T-helper 17 cell (primary cell): ENCODE measurements around the gene MAPKAP1. TPM values are rescaled to one million over a fixed set of nuclear protein-coding genes. Genes with fewer than 3 reads are reported as not detected.

Experiments
- ATAC-seq: fragments of 150-1000 bp; cut with Tn5 transposase; 2 replicates; pipeline ENCODE4 v1.10.0; 2021; ENCODE audit warnings: mild to moderate bottlenecking, moderate library complexity
- DNase-seq, 3 donors: peaks; one replicate each; pipeline versions ENCODE4 v3.0.0 to v3.0.0-alpha.2; 2020 to 2021
- H3K9me3 ChIP-seq: one replicate; pipeline ENCODE4 v1.7.0; 2013; ENCODE audit warnings: low read length, mild to moderate bottlenecking; ENCODE audit not compliant: control insufficient read depth, poor library complexity, severe bottlenecking
- H3K27ac Mint-ChIP-seq: one replicate; pipeline ENCODE4 v1.8.0; 2022; ENCODE audit warnings: mild to moderate bottlenecking, moderate library complexity, mixed read lengths
- H3K27me3 Mint-ChIP-seq: one replicate; pipeline ENCODE4 v1.8.0; 2022; ENCODE audit warnings: mixed read lengths
- H3K36me3 Mint-ChIP-seq: one replicate; pipeline ENCODE4 v1.8.0; 2022; ENCODE audit warnings: low read depth, mixed read lengths
- H3K4me1 Mint-ChIP-seq: one replicate; pipeline ENCODE4 v1.8.0; 2022; ENCODE audit warnings: mild to moderate bottlenecking, mixed read lengths
- H3K4me3 Mint-ChIP-seq: one replicate; pipeline ENCODE4 v1.8.0; 2022; ENCODE audit warnings: mild to moderate bottlenecking, moderate library complexity, mixed read lengths
- total RNA-seq, 4 donors: library from RNA in 2 of 4; stranded (reverse) in 2 of 4; gene quantifications; one replicate each; pipeline ENCODE4 v1.2.3 and lab custom pipeline; 2022 to 2026

Gene MAPKAP1
- total RNA-seq, 2 donors from 2014 or later: 46.6 to 52.9 TPM

DNA sequence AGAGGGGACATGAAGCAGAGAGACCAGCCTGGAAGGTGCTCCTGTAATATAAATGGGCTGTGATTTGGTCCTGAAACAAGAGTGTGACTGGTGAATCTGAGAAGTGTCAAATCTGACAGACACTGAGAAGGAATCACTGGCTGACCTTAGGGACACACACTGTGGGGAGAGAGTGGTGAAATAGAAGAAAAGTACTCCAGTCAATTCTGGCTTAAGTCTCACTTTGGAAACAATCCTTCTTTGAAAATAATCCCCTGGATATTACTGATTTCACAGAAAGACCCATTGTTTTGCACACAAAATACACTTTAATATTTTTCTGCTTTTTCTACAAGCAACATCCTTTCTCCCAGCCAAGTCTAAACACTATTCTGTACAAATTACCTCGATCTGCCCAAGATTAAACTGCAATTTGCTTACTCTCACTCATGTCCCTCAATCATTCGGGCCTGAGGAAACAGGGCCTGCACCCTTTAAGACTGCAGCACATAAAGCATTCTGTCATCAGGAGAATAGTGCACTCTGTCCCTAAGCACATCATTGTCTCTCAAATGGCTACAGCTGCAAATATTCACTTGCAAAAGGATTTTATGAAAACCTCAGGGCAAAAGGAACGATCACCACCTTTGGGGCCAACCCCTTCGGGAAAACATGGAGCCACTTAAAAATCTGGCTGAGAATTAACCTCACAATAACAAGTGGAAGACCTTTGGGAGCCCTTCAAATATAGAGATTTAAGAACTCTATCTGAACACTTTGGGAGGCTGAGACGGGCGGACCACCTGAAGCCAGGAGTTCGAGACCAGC is 68.6 kb downstream of the MAPKAP1 start:
- H3K36me3 Mint-ChIP-seq: peaks cover 3% of the 10 kb centered on the region
- DNase-seq: no peak
- H3K4me1 Mint-ChIP-seq: peaks cover 36% of the 10 kb centered on the region
- no peaks in the 10 kb centered on the region for H3K27me3 Mint-ChIP-seq
- H3K9me3 ChIP-seq: no peaks in the 10 kb centered on the region
- no peak for ATAC-seq
- H3K4me3 Mint-ChIP-seq: no peak overlapping the region
- H3K27ac Mint-ChIP-seq: peak overlapping the region; percentile 6

- Mint-ChIP-seq H3K4me1 (peaks cover 45% of the 10 kb centered on the region), H3K27me3 (no peaks in the 10 kb centered on the region), H3K27ac (no peak overlapping the region), H3K4me3 (no peak overlapping the region), H3K36me3 (peaks cover 3% of the 10 kb centered on the region)
- H3K9me3 ChIP-seq: no peaks in the 10 kb centered on the region
- no peak for ATAC-seq
- DNase-seq: no peak
These were observed 69.8 kb downstream of the MAPKAP1 start for GRCh38 chr9:125637241-125637640.

- Mint-ChIP-seq H3K4me1 (peaks cover 55% of the 10 kb centered on the region), H3K4me3 (peak overlapping the region; percentile 49), H3K27me3 (no peaks in the 10 kb centered on the region), H3K27ac (peak overlapping the region; percentile 70), H3K36me3 (peaks cover 8% of the 10 kb centered on the region)
- H3K9me3 ChIP-seq: no peaks in the 10 kb centered on the region
- no peak for DNase-seq
- ATAC-seq: no peak
These were observed 71.1 kb downstream of the MAPKAP1 start for GRCh38 chr9:125635888-125636287.

DNA sequence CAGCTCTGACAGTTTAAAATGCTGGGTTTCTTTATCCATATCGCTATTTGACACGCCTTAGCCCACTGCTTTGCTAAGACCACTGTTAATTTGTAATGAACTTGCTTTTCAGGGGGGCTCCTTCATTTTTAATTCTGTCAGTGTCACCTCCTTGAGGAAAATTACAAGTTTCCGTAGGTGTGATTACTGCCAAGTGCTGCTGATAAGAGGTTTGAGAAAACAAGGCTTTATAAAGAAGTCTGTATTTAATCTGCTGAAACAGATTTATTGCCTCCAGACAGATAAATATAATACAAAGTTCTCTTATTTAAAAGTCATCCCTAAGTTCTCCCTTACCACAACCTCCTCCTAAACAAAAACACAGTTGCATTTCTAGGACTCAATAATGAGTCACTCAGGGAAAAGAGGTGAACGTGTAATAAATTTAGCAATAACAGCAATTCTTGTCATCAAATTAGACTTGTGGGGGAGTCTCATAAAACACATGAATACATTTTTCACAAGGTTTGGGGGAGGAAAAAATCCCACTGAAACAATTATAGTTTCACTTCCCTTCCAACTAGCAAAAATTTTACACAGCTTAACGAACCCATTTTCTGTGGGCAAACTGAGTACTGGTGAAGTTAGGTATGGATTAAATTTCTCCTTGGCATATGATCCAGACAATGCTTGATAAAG is 72.8 kb downstream of the MAPKAP1 start:
- H3K27me3 Mint-ChIP-seq: no peaks in the 10 kb centered on the region
- peaks cover 53% of the 10 kb centered on the region for H3K4me1 Mint-ChIP-seq
- DNase-seq (no peak), ATAC-seq (no peak)
- H3K36me3 Mint-ChIP-seq: peaks cover 8% of the 10 kb centered on the region
- no peak overlapping the region for H3K27ac Mint-ChIP-seq
- no peaks in the 10 kb centered on the region for H3K9me3 ChIP-seq
- no peak overlapping the region for H3K4me3 Mint-ChIP-seq

DNA sequence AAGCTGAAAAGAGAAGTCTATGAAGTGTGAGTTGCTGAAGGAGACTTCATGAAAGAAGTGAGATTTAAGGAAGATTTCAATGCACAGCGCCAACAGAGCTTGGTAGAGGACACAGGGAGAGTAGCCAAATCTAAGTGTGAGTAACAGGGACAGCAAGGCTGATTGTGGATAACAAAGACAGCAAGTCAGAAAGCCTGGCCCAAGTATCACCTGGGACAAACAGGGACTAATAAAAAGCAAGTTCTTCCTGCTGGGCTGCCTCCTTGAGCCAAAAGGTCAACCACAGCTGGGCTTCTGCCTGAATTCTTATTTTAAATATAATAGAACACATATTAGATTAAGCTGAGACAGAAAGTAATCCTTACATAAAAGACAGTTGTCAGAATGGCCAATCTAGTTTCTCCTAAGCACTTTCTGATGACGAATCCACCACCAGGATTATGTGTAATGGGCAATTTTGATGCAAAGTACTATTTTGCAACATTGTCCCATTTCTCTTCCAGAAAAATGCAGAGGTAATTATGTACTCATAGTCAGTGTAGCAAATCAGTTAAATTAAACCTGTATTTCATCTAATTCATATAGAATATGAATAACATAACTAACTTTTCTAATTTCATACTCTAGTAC is 73.8 kb downstream of the MAPKAP1 start:
- ATAC-seq (peak; percentile 17), DNase-seq (no peak)
- no peaks in the 10 kb centered on the region for H3K9me3 ChIP-seq
- Mint-ChIP-seq H3K4me3 (peak overlapping the region; percentile 73), H3K27ac (peak overlapping the region; percentile 75), H3K36me3 (peaks cover 8% of the 10 kb centered on the region), H3K4me1 (peaks cover 54% of the 10 kb centered on the region), H3K27me3 (no peaks in the 10 kb centered on the region)

DNA sequence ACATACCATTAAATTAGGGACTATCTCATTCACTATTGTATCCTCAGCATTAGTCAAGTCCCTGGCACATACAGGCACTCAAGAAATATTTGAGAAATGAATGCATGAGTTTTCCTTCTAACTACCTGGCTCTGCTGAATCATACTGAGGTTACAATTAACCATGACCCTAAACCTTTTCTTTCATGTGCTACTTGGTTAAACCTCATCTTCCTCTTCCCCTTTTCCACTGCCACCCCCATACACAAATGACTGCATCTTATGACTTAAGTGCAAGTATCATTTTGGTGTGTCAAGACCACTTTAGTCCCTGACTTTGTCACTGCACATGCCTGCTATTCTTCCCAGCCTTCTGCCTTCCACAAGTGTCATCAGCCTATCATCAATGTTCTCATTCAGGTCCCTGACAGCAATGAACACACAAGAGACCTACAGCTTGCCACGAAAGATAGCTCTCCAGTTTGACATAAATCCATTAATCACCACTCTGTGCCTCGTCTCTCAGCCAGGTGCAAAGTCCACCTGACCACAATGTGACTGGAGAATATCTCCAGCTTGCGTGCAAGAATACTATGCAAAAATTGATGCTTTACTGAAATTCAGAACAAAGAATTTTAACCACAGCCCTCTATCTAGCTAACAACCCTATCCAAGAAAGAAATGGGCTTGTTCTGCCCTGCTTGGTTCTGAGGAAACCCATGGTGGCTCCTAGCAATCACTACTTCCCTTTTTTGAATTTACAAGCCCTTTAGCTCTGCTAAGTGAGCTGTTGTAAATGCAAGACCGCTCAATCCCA is 74.5 kb downstream of the MAPKAP1 start:
- Mint-ChIP-seq H3K4me1 (peaks cover 54% of the 10 kb centered on the region), H3K27me3 (no peaks in the 10 kb centered on the region), H3K27ac (peak overlapping the region; percentile 75), H3K36me3 (peaks cover 8% of the 10 kb centered on the region), H3K4me3 (peak overlapping the region; percentile 73)
- peak; percentile 54 for ATAC-seq
- H3K9me3 ChIP-seq: no peaks in the 10 kb centered on the region
- DNase-seq: no peak

- peaks cover 56% of the 10 kb centered on the region for H3K4me1 Mint-ChIP-seq
- no peaks in the 10 kb centered on the region for H3K27me3 Mint-ChIP-seq
- peaks cover 8% of the 10 kb centered on the region for H3K36me3 Mint-ChIP-seq
- ATAC-seq (peak; percentile 70), DNase-seq (no peak)
- peak overlapping the region; percentile 75 for H3K27ac Mint-ChIP-seq
- H3K4me3 Mint-ChIP-seq: peak overlapping the region; percentile 69
- H3K9me3 ChIP-seq: no peaks in the 10 kb centered on the region
These were observed 75.5 kb downstream of the MAPKAP1 start for GRCh38 chr9:125631391-125632085.

DNA sequence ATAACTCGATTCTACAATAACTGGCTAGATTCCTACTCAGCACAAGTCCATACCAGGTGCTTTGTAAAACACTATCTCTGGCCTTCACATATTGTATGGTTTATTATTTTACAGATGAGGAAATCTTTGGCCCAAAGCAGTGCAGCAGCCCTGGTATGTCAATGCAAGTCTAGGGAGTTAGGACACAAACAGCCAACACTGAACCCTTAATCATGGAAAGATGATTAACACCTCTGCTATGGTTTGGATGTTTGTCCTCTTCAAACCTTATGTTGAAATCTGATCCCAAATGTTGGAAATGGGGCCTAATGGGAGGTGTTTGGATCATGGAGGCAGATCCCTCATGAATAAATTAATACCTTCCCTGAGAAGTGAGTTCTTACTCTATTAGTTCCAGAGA is 76.6 kb downstream of the MAPKAP1 start:
- H3K36me3 Mint-ChIP-seq: peaks cover 8% of the 10 kb centered on the region
- H3K27me3 Mint-ChIP-seq: no peaks in the 10 kb centered on the region
- peaks cover 47% of the 10 kb centered on the region for H3K4me1 Mint-ChIP-seq
- no peaks in the 10 kb centered on the region for H3K9me3 ChIP-seq
- H3K27ac Mint-ChIP-seq: no peak overlapping the region
- no peak for ATAC-seq
- no peak overlapping the region for H3K4me3 Mint-ChIP-seq
- DNase-seq: no peak

GRCh38 chr9:125629446-125629845 is 77.6 kb downstream of the MAPKAP1 start:
- no peak overlapping the region for H3K4me3 Mint-ChIP-seq
- ATAC-seq: no peak
- peaks cover 37% of the 10 kb centered on the region for H3K4me1 Mint-ChIP-seq
- H3K36me3 Mint-ChIP-seq: peaks cover 5% of the 10 kb centered on the region
- DNase-seq: no peak
- no peaks in the 10 kb centered on the region for H3K27me3 Mint-ChIP-seq
- H3K9me3 ChIP-seq: no peaks in the 10 kb centered on the region
- H3K27ac Mint-ChIP-seq: no peak overlapping the region

DNA sequence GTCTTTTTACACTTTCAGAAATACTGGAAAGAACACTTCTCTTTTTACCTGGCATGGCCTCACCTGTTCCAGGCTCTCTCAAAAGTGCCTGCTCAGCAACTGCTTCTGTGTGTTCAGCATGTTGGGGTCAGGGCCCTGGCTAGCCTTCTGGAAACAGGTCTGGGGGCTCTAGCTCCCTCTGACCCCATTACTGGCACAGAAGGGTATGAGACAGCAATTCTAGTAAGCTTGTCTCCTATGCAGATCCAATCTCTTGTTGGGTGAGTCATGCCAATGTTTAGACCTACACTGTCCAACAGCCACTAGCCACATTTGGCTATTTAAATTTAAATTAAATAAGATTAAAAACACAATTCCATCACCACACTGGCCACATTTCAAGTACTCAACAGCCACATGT is 80.8 kb downstream of the MAPKAP1 start:
- ATAC-seq (no peak), DNase-seq (no peak)
- no peaks in the 10 kb centered on the region for H3K36me3 Mint-ChIP-seq
- no peaks in the 10 kb centered on the region for H3K9me3 ChIP-seq
- H3K4me1 Mint-ChIP-seq: peaks cover 24% of the 10 kb centered on the region
- H3K27me3 Mint-ChIP-seq: no peaks in the 10 kb centered on the region
- H3K27ac Mint-ChIP-seq: no peak overlapping the region
- H3K4me3 Mint-ChIP-seq: no peak overlapping the region

- H3K27me3 Mint-ChIP-seq: no peaks in the 10 kb centered on the region
- no peak for DNase-seq
- H3K36me3 Mint-ChIP-seq: no peaks in the 10 kb centered on the region
- no peak overlapping the region for H3K4me3 Mint-ChIP-seq
- no peaks in the 10 kb centered on the region for H3K9me3 ChIP-seq
- no peak overlapping the region for H3K27ac Mint-ChIP-seq
- peaks cover 8% of the 10 kb centered on the region for H3K4me1 Mint-ChIP-seq
- no peak for ATAC-seq
These were observed 85.8 kb downstream of the MAPKAP1 start for GRCh38 chr9:125621170-125621569.

GRCh38 chr9:125620216-125620615 is 86.8 kb downstream of the MAPKAP1 start:
- Mint-ChIP-seq H3K4me3 (no peak overlapping the region), H3K27ac (no peak overlapping the region), H3K4me1 (peaks cover 8% of the 10 kb centered on the region), H3K36me3 (no peaks in the 10 kb centered on the region), H3K27me3 (no peaks in the 10 kb centered on the region)
- ATAC-seq: no peak
- H3K9me3 ChIP-seq: no peaks in the 10 kb centered on the region
- no peak for DNase-seq
